RWPE2 (cell line): ENCODE measurements around the gene FATE1.

ENCODE experiments used
- ATAC-seq: fragments of 200-7000 bp; cut with Tn5 transposase; 3 replicates; pipeline ENCODE4 v1.9.1; 2021; ENCODE audit warnings: low read depth
- DNase-seq: peaks from one replicate; pipeline ENCODE4 v3.0.0-alpha.2; 2020; ENCODE audit warnings: low spot score
- H3K27ac ChIP-seq: fragments of 450-650 bp; 2 replicates; pipeline ENCODE4 v1.5.1; 2017; ENCODE audit warnings: mild to moderate bottlenecking; ENCODE audit not compliant: poor library complexity, severe bottlenecking
- H3K27me3 ChIP-seq: fragments of 250-450 bp; sonication (Bioruptor Pico); 2 replicates; pipeline ENCODE4 v1.5.1; 2021; ENCODE audit warnings: mild to moderate bottlenecking, moderate library complexity; ENCODE audit not compliant: insufficient read depth, poor library complexity, severe bottlenecking
- H3K36me3 ChIP-seq: fragments of 250-450 bp; sonication (Bioruptor Pico); 2 replicates; pipeline ENCODE4 v1.5.1; 2020; ENCODE audit warnings: low read depth, mild to moderate bottlenecking, moderate library complexity
- H3K4me1 ChIP-seq: fragments of 250-450 bp; sonication (Bioruptor Pico); 2 replicates; pipeline ENCODE4 v1.5.1; 2021; ENCODE audit warnings: mild to moderate bottlenecking, moderate library complexity; ENCODE audit not compliant: insufficient read depth, poor library complexity, severe bottlenecking
- H3K4me3 ChIP-seq: fragments of 250-450 bp; sonication (Bioruptor Pico); 2 replicates; pipeline ENCODE4 v1.5.1; 2021; ENCODE audit warnings: mild to moderate bottlenecking, moderate library complexity; ENCODE audit not compliant: severe bottlenecking
- H3K9me3 ChIP-seq: fragments of 250-450 bp; sonication (Bioruptor Pico); 2 replicates; pipeline ENCODE4 v1.5.1; 2021; ENCODE audit warnings: mild to moderate bottlenecking, moderate library complexity; ENCODE audit not compliant: severe bottlenecking
- CTCF ChIP-seq: fragments of 450-650 bp; IDR thresholded peaks from one replicate; pipeline ENCODE4 v1.5.1; 2017; ENCODE audit warnings: mild to moderate bottlenecking, moderate library complexity; ENCODE audit not compliant: poor library complexity, severe bottlenecking

The FATE1 gene

DNA sequence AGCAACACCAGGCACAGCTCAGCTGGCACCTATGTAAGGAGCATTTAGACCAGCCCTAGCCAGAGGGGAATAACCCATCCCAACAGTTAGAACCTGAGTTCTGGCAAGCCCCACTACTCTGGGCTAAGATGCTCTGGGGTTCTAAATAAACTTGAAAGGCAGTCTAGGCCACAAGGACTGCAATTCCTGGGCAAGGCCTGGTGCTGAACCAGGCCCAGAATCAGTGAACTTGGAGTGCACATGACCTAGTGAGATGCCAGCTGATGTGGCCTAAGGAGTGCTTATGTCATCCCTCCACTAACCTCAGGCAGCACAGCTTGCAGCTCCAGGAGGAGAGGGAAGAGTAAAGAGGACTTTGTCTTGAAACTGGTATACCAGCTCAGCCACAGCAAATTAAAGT lies 28.2 kb upstream of the FATE1 start:
- no peak overlapping the region for H3K27ac ChIP-seq
- ATAC-seq, result no peak
- no peaks in the 10 kb centered on the region for H3K4me1 ChIP-seq
- no peak overlapping the region for H3K4me3 ChIP-seq
- H3K36me3 ChIP-seq, result no peaks in the 10 kb centered on the region
- H3K9me3 ChIP-seq, result no peaks in the 10 kb centered on the region
- DNase-seq, result no peak
- no peaks in the 10 kb centered on the region for H3K27me3 ChIP-seq
- TF ChIP-seq CTCF, result no peak

DNA sequence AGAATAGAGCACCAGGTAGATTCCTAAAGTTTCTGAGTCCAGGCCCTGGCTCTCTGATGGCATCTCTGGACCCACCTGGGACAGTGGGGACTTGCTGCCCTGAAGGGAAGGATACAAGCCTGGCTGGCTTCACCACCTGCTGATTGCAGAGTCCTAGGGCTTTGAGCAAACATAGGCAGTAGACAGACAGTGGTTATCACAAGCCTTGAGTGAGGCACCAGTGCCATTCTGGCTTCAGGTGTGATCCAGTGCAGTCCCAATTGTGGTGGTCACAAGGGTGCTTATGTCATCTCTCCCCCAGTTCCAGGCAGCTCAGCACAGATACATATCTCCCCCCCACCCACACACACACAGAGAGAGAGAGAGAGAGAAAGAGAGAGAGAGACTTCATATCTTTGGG lies 27.1 kb upstream of the FATE1 start:
- Histone ChIP-seq H3K4me1 (no peaks in the 10 kb centered on the region), H3K36me3 (no peaks in the 10 kb centered on the region), H3K9me3 (no peaks in the 10 kb centered on the region), H3K27ac (no peak overlapping the region), H3K27me3 (no peaks in the 10 kb centered on the region), H3K4me3 (no peak overlapping the region)
- ATAC-seq (no peak), DNase-seq (no peak)
- no peak for TF ChIP-seq CTCF

GRCh38 chrX:151692825-151693224 lies 23.0 kb upstream of the FATE1 start:
- H3K27me3 ChIP-seq, result no peaks in the 10 kb centered on the region
- ATAC-seq, result no peak
- no peak overlapping the region for H3K27ac ChIP-seq
- no peaks in the 10 kb centered on the region for H3K9me3 ChIP-seq
- H3K4me1 ChIP-seq, result no peaks in the 10 kb centered on the region
- TF ChIP-seq CTCF, result no peak
- no peaks in the 10 kb centered on the region for H3K36me3 ChIP-seq
- no peak for DNase-seq
- H3K4me3 ChIP-seq, result no peak overlapping the region

GRCh38 chrX:151694121-151694520 lies 21.7 kb upstream of the FATE1 start:
- no peaks in the 10 kb centered on the region for H3K4me1 ChIP-seq
- H3K36me3 ChIP-seq, result no peaks in the 10 kb centered on the region
- no peaks in the 10 kb centered on the region for H3K27me3 ChIP-seq
- DNase-seq (no peak), ATAC-seq (no peak)
- no peak overlapping the region for H3K27ac ChIP-seq
- TF ChIP-seq CTCF, result no peak
- H3K9me3 ChIP-seq, result no peaks in the 10 kb centered on the region
- no peak overlapping the region for H3K4me3 ChIP-seq

- H3K36me3 ChIP-seq, result no peaks in the 10 kb centered on the region
- no peaks in the 10 kb centered on the region for H3K4me1 ChIP-seq
- TF ChIP-seq CTCF, result no peak
- DNase-seq, result no peak
- ATAC-seq, result no peak
- no peaks in the 10 kb centered on the region for H3K9me3 ChIP-seq
- no peak within 1 kb of the TSS for H3K27ac ChIP-seq
- H3K27me3 ChIP-seq, result no peaks in the 10 kb centered on the region
- no peak within 1 kb of the TSS for H3K4me3 ChIP-seq
Measured at GRCh38 chrX:151694661-151695582, 20.9 kb upstream of the FATE1 start, which contains the start of gene PRRG3. Gene PRRG3 (plus strand): TSS chrX:151695458. CDS start chrX:151698815, 3,357 bp downstream.
